Esophagus squamous epithelium (tissue), 4 donors: ENCODE results near the gene SLC2A6.

Experiments
- CTCF ChIP-seq, 6 experiments: fragments of 450-650 bp in 4 of 6; fragments of 200-600 bp in 2 of 6; sonication (generic) in 2 of 6; IDR thresholded peaks; one replicate each; pipeline ENCODE4 v1.5.1; 2016 to 2019; ENCODE audit warnings: antibody characterized with exemption in 6 of 6, mild to moderate bottlenecking in 4 of 6, moderate library complexity in 4 of 6
- POLR2A ChIP-seq, 4 donors: fragments of 450-650 bp; IDR thresholded peaks; one replicate each; pipeline ENCODE4 v1.6.1; 2017; ENCODE audit warnings: antibody characterized with exemption in 4 of 4, mild to moderate bottlenecking in 4 of 4, moderate library complexity in 3 of 4

- no peak for TF ChIP-seq POLR2A (IDR thresholded peaks at IDR 0.05)
- TF ChIP-seq CTCF (IDR thresholded peaks at IDR 0.05): no peak
Observed at GRCh38 chr9:133527444-133527920, 48.6 kb upstream of the SLC2A6 start.
